GM18858 (cell line): ENCODE results near the gene DNMT3L.

Source experiments
- ATAC-seq: cut with Tn5 transposase; IDR thresholded peaks from one replicate; pipeline ENCODE4 v1.9.1; 2021; ENCODE audit not compliant: unreplicated experiment

Gene DNMT3L

DNA sequence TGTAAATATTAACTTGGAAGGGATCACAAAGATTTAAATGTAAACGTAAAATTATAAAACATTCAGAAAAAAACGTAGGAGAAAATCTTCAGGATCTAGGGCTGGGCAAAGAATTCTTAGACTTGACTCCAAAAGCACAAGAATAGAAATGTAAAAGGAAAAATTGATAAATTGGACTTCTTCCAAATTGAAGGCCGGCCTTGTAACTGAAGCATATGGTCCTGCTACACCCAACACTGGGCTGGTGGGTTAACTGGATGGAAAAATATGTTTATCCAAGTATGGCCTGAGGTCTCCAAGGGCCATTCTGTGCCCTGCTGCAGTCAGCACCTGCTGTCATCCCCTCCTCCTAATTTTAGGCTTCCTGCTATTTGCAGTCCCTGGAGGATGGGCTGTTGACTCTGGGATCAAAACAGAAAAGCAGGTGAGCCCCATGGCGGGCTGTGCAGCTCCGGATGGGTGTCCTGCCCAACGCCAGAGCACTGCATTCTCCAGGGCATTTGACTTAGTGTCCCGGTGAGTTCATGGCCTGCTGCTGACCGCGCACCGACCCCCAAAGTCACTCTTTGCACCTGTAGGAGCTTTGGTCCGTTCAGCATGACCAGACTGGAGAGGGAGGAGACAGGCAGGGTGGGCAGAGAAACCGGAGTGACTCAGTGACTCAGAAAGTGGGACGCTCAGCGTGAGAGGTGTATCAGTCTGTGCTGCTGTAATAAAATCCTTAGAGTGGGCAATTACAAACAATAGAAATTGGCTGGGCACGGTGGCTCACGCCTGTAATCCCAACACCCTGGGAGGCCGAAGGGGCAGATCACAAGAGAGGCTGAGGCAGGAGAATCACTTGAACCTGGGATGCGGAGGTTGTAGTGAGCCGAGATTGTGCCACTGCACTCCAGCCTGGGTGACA lies 17.9 kb upstream of the DNMT3L start:
- ATAC-seq = no peak

DNA sequence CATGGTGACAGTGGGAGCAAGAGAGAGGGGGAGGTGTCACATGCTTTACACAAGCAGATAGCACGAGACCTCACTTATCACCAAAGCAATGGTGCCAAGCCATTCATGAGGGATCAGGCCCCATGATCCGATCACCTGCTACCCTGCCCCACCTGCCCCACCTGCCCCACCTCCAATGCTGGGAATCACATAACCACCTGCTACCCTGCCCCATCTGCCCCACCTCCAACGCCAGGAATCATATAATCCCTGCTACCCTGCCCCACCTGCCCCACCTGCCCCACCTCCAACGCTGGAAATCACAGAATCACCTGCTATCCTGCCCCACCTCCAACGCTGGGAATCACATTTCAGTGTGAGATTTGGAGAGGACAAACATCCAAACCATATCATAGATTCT lies 13.3 kb upstream of the DNMT3L start:
- no peak for ATAC-seq

DNA sequence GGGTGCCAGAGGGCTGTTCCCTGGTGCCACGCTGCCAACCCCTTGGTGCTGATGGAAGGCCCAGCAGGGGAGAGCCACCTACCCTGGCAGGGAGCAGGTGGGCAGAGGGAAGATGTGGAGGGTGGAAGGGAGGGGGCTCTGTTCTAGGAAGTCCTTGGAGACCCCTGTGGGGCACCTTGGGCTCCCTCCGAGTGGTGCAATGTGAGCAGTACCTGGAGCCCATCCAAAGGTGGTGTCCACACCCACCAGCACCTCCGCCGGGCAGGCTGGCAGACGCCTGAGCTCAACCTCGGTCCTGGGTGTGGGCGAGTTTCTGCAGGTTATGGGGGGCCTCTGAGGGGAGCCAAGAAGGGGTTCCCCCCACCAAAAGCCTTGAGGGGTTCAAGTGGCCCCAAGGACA lies 11.3 kb upstream of the DNMT3L start:
- ATAC-seq = no peak

GRCh38 chr21:44272284-44272858 lies 10.7 kb upstream of the DNMT3L start:
- ATAC-seq = no peak

DNA sequence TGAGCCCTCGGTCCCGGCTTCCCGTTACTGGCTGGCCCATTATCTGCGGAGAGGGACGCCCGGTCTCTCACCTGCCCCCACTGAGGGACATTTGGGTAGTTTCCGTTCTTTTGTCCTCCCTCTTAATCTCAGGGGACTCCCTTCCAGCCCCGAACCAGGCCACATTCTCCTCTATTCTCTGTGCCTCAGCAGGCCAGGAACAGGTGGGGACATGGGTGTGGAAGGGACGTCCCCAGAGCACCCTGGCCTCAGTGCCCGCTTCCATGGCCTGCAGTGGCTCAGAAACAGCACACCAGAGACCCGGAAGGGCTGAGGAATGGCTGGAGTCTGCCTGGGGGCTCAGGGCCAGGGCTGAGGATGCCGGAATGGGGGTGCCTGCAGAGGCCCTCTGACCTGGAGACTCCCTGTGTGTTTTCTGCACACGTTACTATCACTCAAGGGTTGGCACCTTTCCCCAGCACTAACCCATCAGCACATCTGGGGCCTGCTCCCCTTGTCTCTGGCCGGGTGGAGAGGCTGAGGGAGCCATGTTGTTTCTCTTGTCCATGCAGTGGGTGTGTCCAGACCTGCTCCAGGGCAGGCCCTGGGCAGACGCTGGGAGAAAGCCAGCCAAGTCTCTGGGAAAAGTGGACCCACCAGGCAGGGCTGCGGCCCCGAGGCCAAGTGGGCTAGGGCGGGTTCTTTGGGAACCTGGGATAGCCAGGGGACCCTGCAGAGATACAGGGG lies 10.0 kb upstream of the DNMT3L start:
- ATAC-seq = no peak

- no peak for ATAC-seq
Measured at GRCh38 chr21:44269090-44269489, 7.4 kb upstream of the DNMT3L start.

DNA sequence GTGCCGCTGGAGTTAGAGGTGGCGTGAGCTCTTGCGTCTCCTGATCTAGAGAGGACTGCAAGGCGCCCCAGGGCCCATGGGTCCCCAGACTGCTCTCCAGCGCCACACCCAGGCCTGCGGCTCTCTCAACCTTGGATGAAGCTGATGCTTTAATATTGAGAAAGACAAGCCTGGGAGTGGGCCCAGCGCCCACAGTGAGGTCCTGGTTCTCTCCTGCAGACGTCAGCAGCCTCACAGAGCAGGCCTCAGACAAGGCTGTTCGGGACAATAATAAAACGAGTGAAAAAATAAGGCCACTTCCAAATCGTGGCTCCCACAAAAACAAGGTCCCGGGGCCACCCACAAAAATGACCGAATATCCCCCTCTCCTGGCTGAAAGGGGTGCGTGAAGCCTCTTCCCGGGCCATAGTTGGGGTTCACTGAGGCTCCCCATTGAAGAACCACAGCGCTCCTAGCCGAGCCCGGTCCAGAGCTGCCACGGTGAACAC lies 6.0 kb upstream of the DNMT3L start:
- no peak for ATAC-seq

- no peak for ATAC-seq
Measured at GRCh38 chr21:44265734-44266270, 4.1 kb upstream of the DNMT3L start.

DNA sequence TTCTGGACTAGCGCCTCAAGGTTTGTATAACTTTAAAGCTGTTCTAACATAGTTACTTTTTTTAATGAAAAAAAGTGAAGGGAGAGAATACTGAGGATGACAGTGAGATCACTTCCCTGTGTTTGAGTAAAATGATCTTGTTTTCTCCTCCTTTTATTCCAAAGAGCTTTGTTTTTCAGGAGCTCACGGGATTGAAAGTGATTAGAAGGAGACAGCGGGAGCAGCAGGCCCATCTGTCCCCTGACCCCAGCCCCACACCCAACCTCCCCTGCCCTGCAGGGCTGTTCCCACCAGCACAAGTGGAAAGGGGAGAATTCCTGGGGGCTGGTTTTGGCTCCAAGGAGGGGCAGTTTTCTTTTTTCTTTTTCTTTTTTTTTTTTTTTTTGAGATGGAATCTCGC lies 2.1 kb upstream of the DNMT3L start:
- ATAC-seq = no peak

DNA sequence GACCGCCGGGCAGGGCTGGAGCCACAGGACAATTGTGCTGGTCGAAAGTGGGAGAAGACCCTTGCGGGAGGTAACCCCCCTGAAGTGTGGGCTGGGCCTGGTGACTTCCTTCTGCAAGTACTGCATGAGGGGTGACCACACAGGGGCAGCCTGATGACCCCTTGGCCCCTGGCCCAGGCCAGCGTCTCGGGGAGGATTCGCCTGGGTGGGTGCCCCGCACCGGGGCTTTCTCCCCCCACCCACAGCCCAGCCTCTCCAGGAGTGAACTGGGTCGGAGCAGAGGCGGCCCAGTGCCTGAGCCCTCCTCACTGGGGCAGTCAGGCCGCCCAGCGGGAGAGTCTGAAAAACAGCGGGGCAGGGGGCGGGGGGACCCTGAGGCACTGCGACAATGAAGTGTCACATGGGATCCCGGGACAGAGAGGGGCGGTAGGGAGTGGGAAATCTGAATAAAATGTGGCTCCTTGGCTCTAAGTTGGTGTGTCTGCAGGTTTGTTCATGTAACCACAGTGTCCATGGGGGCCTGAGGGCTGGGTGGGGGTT lies 1.6 kb upstream of the DNMT3L start:
- ATAC-seq = no peak

GRCh38 chr21:44262338-44263056 lies 800 bp upstream of the DNMT3L start:
- ATAC-seq = no peak

- no peak for ATAC-seq
Measured at GRCh38 chr21:44260791-44261631, 686 bp downstream of the DNMT3L start.

DNA sequence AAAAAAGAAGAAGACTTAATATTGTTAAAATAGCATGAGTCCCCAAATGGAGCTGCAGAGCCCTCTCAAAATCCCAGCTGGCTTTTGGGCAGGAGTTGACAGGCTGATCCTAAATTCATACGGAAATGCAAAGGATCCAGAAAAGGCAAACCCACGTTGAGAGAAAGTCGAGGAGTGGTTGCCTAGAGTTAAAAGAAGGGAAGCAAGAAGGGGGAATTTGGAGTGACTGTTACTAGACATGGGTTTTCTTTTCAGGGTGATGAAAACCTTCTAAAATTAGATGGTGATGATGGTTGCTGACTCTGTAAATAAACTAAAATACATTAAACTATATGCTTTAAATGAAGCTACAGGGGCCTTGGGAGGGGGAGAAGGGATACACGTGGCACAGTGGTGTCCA lies 1.6 kb downstream of the DNMT3L start:
- ATAC-seq = no peak

DNA sequence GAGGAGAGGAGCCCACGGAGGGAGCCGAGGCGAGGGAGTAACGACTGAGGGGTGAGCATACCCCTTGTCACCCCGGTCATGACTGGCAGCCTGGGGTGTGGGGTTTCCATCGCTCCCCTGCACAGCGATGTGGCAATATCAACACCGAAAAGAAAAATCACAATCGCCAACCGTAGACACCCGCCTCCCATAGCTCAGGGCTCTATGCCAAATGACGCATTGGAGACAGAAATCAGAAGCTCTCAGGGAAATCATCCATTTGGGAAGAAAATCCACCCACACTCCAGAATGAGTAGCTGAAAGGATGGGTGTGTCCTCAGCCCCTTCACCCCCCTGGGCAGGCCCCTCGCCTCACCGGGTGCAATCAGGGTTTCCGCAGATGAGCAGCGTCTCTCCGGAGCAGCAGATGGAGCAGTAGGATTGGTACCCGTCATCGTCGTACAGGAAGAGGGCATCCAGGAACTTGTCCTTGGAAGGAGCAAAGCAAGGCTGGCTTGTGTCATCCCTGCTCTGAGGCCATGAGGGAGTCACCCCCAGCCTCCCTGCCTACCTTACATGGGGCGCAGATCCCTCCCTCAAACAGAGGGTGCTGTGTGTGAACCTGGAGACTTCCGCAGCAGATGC lies 2.5 kb downstream of the DNMT3L start:
- no peak for ATAC-seq

GRCh38 chr21:44258056-44258725 lies 3.5 kb downstream of the DNMT3L start:
- ATAC-seq = no peak

GRCh38 chr21:44255511-44255981 lies 6.2 kb downstream of the DNMT3L start:
- ATAC-seq = no peak

DNA sequence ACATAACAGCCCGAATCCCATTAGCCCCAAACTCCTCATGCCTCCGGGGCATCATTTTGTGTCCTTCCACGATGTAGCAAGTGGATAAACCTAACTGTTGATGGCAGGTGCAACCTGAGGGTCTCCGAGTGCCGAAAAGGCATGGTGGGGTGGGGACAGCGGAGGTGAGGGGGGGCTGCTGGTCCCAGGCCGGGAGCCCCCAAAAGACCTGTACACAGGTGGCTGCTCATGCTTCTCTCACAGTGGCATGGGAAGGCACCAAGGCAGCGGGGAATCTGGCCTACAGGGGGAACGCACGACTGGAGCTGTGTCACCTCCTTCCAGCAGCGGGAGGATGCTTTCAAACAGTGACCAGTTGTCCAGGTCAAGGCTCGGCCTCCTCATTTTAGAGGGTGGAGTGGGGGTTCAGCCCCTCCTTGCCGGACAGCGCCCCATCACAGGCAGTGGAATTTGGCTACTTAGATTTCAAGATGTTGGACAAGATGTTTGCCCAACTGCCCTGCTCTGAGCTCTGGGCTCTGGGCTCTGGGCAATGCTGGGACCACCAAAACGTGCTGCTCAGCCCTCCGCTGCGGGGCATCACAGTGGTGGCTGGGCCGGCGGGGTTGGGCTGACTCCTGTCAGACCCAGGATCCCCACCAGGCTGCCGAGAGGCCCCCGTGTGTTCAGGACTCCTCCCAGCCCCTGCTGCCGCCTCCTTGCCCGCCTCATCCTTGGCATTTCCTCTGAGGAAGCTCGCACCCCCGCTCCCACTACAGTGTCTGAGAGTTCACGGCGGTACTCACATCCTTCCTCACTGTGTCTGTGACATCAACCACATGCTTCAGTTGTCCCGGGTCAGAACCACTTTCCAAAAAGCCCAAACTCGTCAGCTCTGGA lies 7.6 kb downstream of the DNMT3L start:
- ATAC-seq = no peak
